C4-2B (cell line): ENCODE measurements around the gene RIMS1.
"Not testable (repeated sequence)": the region's sequence is repeated elsewhere in the genome, so short reads cannot be mapped to it uniquely, and the experiment has no call there.

ENCODE experiments used
- H3K27ac ChIP-seq: fragments of 450-650 bp; 2 replicates; pipeline ENCODE4 v1.5.1; 2017
- ZFX ChIP-seq: fragments of 450-650 bp; IDR thresholded peaks from 2 replicates; pipeline ENCODE4 v1.6.1; 2017
- TF ChIP-seq, protein P1 (sequence below): fragments of 450-650 bp; conservative IDR thresholded peaks from 2 replicates; pipeline ENCODE4 v1.5.1; 2017; ENCODE audit warnings: mild to moderate bottlenecking

Gene RIMS1

DNA sequence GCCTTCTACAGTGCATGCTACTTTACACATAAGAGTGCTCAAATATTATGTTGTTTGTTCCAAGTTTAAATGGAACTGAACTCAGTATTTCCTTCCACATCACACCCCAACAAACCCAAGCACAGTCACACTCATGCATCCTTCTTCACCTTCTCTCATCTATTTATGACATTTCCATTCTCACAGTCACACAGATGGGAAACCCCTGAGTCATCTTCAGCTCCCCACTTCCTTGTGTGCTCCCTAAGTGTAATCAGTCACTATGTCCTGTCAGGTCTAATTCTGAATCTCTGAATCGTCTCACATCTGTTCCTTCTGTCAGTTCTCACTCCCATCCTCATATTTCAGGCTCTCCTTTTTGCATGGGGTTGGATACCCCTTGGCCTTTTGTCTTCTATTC, 96.0 kb downstream of the RIMS1 start:
- TF ChIP-seq ZFX, result no peak
- TF ChIP-seq, protein P1, sequence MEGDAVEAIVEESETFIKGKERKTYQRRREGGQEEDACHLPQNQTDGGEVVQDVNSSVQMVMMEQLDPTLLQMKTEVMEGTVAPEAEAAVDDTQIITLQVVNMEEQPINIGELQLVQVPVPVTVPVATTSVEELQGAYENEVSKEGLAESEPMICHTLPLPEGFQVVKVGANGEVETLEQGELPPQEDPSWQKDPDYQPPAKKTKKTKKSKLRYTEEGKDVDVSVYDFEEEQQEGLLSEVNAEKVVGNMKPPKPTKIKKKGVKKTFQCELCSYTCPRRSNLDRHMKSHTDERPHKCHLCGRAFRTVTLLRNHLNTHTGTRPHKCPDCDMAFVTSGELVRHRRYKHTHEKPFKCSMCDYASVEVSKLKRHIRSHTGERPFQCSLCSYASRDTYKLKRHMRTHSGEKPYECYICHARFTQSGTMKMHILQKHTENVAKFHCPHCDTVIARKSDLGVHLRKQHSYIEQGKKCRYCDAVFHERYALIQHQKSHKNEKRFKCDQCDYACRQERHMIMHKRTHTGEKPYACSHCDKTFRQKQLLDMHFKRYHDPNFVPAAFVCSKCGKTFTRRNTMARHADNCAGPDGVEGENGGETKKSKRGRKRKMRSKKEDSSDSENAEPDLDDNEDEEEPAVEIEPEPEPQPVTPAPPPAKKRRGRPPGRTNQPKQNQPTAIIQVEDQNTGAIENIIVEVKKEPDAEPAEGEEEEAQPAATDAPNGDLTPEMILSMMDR, result no peak
- H3K27ac ChIP-seq, result no peak overlapping the region

DNA sequence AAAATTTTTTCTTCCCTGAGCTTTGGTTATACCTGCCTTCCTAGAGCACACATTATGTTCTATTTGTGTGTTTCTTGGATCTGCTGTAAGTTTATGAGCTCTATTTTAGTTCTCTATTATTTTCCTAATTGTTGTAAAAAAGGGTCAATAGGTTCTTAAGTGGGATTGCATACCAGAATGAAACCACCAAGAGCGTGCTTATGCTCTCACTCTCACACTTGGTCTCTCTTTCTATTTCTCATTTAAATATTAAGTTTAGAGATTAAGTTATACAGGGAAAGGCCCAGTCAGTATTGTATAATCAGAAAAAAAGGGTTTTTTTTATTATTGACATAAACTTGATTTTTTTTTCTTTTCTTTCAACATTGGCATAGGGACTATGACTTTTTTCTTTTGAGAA, 96.8 kb downstream of the RIMS1 start:
- no peak overlapping the region for H3K27ac ChIP-seq
- no peak for TF ChIP-seq ZFX
- TF ChIP-seq, protein P1, result no peak

DNA sequence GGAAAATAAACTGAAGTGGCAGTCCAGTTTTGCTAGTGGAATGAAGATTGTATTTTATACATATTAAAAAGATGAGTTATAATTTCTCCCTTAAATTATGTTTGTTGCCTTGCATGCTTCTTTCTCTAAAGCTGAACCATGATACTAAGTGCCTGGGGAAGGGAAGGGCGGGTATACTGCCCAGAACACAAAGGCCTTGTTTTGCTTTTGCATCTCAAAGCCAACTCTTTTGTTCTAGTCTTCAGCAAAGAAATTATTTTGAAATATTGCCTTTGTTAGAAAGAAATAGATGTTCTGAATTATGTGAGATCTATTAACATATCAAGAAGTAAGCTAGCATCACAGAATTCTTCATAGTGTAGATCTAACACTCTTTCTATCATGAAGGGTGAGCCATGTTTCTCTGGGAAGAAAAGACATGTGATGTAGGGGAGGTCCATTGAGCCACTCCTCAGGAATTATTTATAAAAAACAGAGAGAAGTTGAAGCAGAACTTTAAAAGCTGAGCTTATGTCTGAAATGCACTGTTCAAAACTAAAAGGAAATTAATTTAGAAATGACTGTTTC, 108.4 kb downstream of the RIMS1 start:
- TF ChIP-seq ZFX, result no peak
- TF ChIP-seq, protein P1, result no peak
- H3K27ac ChIP-seq, result no peak overlapping the region

DNA sequence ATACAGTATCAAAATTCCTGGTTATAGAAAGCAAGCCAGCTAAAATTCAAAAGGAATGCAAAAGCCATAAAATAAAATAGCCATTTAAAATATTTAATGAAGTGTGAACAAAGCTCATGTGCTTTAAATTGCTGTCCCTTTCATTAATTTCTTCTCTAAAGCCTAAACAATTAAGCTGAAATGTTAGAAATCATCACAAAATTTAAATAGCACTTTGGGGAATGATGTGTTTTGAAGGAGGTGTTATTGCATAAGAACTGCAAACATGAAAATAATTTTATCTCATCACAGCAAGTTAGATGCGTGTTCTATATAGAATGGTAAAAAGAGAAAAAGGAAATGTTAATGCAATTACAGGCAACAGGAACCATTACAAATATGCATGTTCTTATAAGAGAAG, 111.0 kb downstream of the RIMS1 start:
- TF ChIP-seq, protein P1, result no peak
- TF ChIP-seq ZFX, result no peak
- no peak overlapping the region for H3K27ac ChIP-seq

DNA sequence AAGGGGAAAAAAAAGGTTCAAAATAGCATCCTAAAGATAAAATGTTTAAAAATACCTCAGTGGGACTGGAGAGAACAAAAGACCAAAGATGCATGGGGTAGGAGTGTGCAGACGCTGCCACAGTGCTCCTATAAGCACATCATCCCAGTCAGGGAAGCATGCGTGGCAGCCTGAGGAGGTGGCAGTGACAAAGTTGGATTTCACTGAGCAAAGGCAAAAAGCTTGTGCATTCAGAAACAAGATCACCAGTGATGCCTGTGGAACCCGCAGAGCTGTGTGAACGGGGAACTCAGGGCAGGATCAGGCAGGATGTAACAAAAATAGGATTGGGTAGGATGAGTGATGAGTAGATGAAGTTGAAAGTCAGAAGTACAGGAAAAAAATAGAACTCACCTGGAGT, 116.1 kb downstream of the RIMS1 start:
- H3K27ac ChIP-seq, result no peak overlapping the region
- no peak for TF ChIP-seq ZFX
- TF ChIP-seq, protein P1, result no peak

DNA sequence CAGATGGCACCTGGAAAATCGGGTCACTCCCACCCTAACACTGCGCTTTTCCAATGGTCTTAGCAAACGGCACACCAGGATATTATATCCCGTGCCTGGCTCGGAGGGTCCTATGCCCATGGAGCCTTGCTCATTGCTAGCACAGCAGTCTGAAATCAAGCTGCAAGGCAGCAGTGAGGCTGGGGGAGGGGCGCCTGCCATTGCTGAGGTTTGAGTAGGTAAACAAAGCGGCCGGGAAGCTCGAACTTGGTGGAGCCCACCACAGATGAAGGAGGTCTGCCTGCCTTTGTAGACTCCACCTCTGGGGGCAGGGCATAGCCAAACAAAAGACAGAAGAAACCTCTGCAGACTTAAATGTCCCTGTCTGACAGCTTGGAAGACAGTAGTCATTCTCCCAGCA, 120.2 kb downstream of the RIMS1 start:
- not testable (repeated sequence) for H3K27ac ChIP-seq

DNA sequence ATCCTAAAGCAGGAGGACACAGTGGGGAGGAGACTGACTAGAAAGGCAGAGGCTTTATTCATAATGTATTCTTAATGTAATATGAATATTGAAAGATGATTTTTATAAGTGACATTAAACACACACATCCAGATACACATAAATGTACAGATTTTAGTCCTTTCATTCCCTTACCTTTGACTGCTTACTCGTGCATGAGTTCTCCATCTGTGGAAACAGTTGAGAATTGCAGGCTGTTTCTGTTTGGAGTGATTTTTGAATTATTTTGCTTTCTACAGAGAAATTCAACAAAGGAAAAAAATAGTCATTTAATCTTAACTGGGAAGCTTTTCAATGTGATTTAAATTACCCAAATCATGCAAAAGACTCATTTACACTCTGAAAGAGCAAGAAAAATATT, 136.5 kb downstream of the RIMS1 start:
- H3K27ac ChIP-seq, result no peak overlapping the region
- TF ChIP-seq, protein P1, result no peak
- no peak for TF ChIP-seq ZFX

DNA sequence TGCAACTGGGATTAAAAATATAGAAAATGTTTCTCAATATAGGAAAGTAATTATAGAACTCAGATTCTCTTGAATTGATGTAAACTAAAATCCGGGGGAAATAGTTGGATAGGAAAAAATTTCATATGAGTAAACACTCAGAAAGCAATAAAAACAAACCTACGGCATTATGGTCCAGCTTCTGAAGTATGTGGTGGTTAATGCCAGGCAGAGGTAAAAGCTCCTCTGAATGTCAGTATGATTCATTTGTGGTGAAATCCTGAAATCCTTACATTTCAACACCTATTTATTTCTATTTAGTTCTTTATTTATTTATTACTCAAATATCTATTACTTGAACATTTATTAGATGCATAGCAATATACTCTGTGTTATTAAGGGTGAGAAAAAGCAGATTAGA, 145.1 kb downstream of the RIMS1 start:
- no peak overlapping the region for H3K27ac ChIP-seq
- TF ChIP-seq, protein P1, result no peak
- no peak for TF ChIP-seq ZFX
